IMR-90 (cell line): ENCODE data around the gene TIPARP.
A peak's percentile ranks its signal among the peaks of the same experiment; 100 is the strongest.

Source experiments
- BHLHE40 ChIP-seq: fragments of 150-350 bp; IDR thresholded peaks from 2 replicates; pipeline ENCODE4 v1.6.1; 2016; ENCODE audit warnings: mild to moderate bottlenecking, low read depth, low read length
- CHD1 ChIP-seq: IDR thresholded peaks from 2 replicates; pipeline ENCODE4 v1.6.1; 2012; ENCODE audit warnings: low read depth, low read length, improper control_type of control experiment
- CTCF ChIP-seq: conservative IDR thresholded peaks from 2 replicates; pipeline ENCODE4 v1.5.1; 2012; ENCODE audit warnings: mild to moderate bottlenecking, low read depth, low read length, improper control_type of control experiment
- MXI1 ChIP-seq: IDR thresholded peaks from 2 replicates; pipeline ENCODE4 v1.6.1; 2012; ENCODE audit warnings: low read depth, mild to moderate bottlenecking, low read length, moderate library complexity, borderline replicate concordance
- POLR2A ChIP-seq: IDR thresholded peaks from 2 replicates; pipeline ENCODE4 v1.6.1; 2012; ENCODE audit warnings: mild to moderate bottlenecking, low read depth, low read length

GRCh38 chr3:156728267-156728985 lies 54.0 kb downstream of the TIPARP start:
- no peak for TF ChIP-seq CTCF
- no peak for TF ChIP-seq MXI1
- TF ChIP-seq BHLHE40, result peak; percentile 38
- no peak for TF ChIP-seq POLR2A
- no peak for TF ChIP-seq CHD1
